HG02759 (cell line): ENCODE results near the gene DAW1.
"Not testable (repeated sequence)": the region's sequence is repeated elsewhere in the genome, so short reads cannot be mapped to it uniquely, and the experiment has no call there.

Experiments
- ATAC-seq: cut with Tn5 transposase; IDR thresholded peaks from one replicate; pipeline ENCODE4 v1.9.1; 2021; ENCODE audit warnings: mild to moderate bottlenecking, moderate library complexity; ENCODE audit not compliant: unreplicated experiment

The DAW1 gene

GRCh38 chr2:227908266-227909054 is 37.0 kb downstream of the DAW1 start:
- ATAC-seq, result no peak

- no peak for ATAC-seq
These were observed 42.9 kb downstream of the DAW1 start for GRCh38 chr2:227914362-227914761.

DNA sequence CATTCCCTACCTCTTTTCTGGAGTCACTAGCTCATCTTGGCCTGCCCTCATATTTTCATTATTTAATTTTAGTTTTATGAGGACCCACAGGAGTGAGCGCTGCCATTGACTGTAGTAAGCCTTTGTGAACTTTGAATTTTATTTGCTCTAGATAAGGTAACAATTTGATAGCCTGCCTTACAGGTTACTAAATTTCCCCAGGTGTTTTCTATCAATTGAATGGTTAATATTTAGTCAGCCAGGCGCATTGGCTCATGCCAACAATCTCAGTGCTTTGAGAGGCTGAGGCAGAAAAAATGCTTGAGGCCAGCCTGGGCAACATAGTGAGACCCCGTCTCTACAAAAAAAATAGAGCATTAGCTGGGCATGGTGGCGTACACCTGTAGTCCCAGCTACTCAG is 50.2 kb downstream of the DAW1 start:
- no peak for ATAC-seq

DNA sequence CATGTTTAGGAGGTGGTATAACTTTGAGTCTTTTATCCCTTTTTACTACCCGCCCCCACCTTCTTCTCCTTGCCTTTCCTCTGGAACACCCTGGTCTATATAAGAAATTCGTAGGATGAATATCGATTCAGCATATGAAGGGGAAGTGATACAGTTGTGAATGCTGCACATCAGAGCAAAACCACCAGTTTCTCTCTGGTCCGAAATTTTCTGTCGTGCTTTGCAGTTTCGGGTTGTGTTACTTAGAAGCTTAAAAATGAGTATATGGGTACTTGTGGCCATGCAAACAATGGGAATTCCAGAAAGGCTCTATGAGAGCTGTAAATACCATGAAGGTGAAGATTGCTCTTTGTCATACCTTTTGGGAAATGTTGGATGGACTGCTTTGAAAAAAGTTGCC is 60.6 kb downstream of the DAW1 start:
- ATAC-seq, result no peak

GRCh38 chr2:227932403-227932802 is 61.0 kb downstream of the DAW1 start:
- ATAC-seq, result no peak

- ATAC-seq, result no peak
These were observed 62.5 kb downstream of the DAW1 start for GRCh38 chr2:227933884-227934283.

DNA sequence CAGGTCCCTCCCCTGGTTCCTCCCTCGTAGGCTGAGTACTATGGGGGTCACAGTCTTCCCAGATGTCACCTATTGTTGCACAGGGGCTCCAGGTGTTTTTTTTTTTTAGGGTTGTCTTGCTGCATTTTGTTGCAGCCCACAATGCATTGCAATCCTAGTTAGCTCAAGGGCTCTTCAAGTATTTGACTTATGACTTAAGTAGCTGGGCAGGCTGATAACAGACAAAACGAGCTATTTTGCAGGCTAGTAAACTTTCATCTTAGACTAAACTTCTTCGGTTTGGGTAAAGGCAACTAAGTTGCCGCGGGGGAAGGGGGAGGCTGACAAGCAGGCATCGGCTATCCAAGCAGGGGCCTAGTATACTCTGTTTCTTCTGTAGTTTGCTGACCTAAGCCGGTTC is 64.8 kb downstream of the DAW1 start:
- not testable (repeated sequence) for ATAC-seq

DNA sequence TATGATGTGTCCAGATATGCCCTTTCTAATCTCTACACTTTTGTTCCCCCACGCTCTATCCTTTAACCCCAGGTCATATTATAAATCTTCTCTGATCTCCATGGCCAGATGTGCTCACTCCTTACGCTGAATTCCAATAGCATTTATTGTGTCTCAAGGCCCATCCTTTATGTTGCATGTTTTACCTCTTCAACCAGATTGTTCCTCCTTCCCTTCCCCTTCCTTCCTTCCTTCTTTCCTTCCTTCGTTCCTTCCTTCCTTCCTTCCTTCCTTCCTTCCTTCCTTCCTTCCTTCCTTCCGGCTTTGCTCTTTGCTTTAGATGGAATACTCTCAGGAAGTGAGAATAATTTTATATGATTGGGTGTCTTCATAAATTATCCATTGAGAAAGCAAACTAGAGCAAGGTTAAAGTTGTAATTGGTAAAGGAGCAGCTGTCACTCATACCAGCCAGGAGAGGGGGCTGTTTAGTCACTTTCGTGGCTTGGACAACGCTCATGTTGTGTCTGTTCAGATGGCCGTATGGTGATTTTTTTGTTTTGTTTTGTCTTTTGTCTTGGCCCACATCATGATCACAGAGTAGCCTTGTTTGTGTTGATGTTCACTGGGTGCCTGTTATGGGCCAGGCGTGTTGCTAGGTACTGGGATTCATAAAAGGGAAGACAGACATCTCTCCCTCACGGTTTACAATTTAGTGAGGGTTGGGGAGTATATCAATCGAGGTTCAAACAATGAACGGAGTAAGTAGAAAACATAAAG is 68.0 kb downstream of the DAW1 start:
- ATAC-seq, result peak; percentile 47

DNA sequence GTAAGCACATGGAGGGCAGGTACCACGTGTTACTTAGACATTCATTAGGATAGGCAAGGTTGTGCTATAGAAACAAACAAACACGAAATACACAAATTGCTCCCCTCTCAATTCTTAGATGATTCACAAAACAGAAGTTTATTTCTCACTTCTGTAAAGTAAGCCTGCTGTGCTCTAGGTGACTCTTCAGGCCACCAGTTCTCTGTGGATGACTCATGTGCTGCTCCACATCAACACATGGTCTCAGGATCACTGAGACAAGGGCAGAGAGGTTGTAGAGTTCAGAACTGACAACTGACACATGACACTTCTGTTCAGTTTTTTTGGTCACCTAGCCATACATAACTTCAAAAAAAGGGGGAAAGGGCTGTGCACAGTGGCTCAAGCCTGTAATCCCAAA is 70.6 kb downstream of the DAW1 start:
- peak; percentile 48 for ATAC-seq

- no peak for ATAC-seq
These were observed 71.5 kb downstream of the DAW1 start for GRCh38 chr2:227942965-227943364.

- no peak for ATAC-seq
These were observed 88.9 kb downstream of the DAW1 start for GRCh38 chr2:227960317-227960716.

GRCh38 chr2:227971619-227972230 is 100.3 kb downstream of the DAW1 start:
- ATAC-seq, result no peak

DNA sequence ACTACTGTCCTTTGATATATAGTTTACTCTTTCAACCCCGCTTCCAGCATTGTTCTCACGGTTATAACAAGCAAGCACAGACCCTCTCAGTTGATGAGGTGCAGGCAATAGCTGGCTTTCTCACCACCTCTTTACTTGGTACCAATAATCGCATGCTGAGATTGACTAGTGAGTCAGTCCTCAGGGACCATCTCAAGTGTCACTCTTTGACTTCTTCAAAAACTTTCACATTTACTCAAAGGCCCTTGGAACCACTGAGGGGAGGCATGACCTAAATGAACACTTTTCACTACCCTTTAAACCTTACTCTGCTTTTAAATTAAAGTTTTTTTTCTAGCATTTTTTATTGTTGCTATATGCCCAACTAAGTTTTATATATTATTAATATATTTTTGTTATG is 101.8 kb downstream of the DAW1 start:
- no peak for ATAC-seq
